GM11168 (cell line): ENCODE measurements around the gene FARS2.

Experiments
- in situ Hi-C: fragments of 300-500 bp; cut with MboI; formaldehyde crosslinking; loops from one replicate; pipeline ENCODE4 v1.12.0; 2022; ENCODE audit warnings: low sequenced_read_pairs; ENCODE audit not compliant: unreplicated experiment

The FARS2 gene

DNA sequence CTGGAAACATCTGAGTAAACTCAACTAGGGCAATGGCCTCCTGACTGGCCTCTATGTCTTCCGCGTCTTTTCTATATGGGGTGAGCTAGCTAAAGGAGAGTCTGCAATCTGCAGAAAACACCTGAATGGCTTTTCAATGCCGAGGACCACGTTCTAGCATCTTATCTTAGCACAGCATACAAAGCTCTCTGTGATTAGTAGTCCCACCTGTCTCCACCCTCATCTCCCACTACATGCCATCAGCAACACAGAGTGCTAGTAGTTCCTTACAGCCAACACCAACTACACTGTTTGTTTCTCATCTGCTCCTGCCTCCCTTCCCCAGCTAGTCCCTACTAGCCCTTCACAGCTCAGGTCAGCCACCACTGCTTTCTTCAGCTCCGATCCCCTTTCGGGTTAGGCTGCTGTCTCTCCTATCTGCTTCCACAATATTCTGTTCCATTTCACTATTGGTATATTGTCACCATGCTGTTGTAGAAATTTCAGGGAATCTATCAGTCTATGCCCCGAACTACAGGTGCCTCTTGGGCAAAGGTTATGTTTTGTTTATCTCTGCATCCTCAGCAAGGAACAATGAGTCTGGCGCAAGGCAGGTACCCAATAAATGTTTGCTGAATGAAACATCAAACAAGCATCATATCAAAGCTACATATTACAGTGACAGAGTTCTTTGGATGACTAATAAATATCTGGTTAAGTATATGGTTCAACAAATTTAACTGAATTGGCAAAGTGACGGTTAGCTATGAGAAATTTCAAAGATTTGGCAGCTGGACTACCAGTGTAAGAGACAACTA is 12.8 kb upstream of the FARS2 start:
- in situ Hi-C loops: no loop called here

DNA sequence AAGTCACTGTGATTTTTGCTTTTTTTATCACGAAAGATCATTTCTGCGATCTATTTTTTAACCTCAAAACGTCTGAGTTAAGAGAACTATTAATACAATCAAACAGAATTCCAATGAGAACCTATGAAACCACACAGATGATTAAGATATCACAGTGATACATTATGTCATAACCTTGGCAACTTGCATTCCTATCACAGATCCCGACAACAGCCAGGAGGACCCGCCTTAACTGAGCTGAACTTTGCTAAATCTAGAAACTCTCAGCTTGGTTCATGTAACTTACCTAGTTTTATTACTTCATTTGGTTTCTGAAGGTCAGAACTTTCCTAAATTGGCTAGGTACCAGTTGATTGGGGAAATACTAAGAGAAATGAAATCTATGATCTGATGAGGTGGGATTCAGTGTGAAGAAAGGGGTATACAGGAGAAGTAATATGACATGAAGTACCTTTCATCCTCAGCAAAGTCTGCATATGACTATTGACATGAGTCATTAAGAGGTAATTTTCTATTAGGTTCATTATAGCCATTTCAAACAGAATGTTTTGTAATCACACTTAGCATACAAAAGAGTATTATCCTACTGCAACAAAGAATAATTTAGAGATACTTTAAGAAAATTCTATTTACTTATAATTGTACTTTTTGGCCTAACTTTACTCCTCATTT is 11.7 kb upstream of the FARS2 start:
- in situ Hi-C loops: no loop called here

DNA sequence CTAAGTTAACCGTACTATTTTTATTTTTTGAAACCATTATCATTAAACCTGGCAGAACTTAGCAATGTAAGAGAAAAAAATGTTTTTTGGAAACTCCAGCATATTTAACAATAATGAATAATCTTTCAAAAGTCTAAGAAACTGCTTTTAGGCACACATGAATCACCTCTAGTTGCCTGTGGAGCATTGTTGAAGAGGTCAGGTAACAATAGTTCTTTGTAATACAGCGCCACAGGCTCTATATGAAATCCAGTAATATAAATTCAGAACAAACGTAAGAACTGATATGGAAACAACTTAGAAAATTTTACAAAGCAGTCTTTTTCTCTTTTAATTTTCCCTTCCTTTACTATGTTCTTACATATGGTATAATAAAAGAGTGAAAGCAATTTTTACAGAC is 10.9 kb upstream of the FARS2 start:
- in situ Hi-C loops: no loop called here

DNA sequence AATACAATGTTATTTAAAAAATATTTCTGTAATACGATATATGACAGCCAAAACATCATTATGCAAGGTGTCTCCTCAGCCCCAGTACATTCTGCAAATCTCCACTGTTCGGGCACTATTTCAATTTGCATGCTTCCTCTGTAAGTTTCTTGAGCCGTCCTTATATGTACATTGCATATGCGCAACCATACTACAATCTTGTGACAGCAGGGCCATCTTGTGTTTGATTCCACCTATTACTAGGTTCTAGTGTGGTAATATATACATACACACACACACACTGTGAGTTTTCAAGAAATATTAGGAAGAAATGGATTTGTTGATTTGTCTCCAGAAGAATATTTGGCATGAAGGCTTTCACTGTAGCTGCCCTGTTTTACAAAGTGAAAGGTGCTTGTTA is 10.4 kb upstream of the FARS2 start:
- in situ Hi-C loops: no loop called here

DNA sequence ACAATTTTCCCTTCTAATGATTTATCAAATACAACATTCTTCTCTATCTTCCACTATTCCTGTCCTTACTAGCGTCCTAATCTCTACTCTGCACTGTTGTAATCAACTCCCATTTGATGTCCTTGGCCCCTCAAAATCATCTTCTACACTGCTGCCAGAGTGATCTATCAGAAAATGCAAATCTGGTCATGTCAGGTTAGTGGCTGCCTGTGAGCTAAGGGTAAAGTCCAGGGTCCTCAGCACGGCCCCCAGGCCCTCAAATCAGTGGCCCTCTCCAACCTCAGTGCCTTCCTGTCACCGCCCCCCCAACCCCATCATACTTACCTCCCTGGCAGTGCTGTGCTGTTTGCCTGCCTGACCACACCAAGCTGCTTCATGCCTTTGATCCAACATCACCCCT is 4.4 kb upstream of the FARS2 start:
- in situ Hi-C loops: no loop called here

GRCh38 chr6:5257400-5257799 is 3.9 kb upstream of the FARS2 start:
- in situ Hi-C loops: no loop called here

- in situ Hi-C loops: no loop called here
Measured at GRCh38 chr6:5259428-5259827, 1.9 kb upstream of the FARS2 start.

GRCh38 chr6:5260111-5260620 is 1.1 kb upstream of the FARS2 start:
- in situ Hi-C loops: no loop called here

- in situ Hi-C loops: no loop called here
Measured at GRCh38 chr6:5261545-5262109, 314 bp downstream of the FARS2 start.

DNA sequence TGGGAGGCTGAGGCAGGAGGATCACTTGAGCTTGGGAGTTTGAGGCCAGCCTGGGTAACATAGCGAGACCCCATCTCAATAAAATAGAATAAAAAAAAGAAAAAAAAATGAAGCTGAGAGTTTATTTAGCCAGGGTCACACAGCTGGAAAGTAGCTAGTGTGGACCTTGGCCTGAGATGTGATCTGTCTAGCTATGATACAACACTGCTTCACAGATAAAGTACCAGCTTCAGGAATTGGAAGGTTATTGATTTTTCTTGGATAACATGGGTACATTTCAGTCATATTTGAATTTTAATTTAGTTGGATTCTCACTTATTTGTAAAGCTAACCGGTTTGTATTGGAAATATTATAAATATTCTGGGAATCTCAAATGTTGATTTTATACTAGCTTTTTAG is 5.1 kb downstream of the FARS2 start:
- in situ Hi-C loops: no loop called here

DNA sequence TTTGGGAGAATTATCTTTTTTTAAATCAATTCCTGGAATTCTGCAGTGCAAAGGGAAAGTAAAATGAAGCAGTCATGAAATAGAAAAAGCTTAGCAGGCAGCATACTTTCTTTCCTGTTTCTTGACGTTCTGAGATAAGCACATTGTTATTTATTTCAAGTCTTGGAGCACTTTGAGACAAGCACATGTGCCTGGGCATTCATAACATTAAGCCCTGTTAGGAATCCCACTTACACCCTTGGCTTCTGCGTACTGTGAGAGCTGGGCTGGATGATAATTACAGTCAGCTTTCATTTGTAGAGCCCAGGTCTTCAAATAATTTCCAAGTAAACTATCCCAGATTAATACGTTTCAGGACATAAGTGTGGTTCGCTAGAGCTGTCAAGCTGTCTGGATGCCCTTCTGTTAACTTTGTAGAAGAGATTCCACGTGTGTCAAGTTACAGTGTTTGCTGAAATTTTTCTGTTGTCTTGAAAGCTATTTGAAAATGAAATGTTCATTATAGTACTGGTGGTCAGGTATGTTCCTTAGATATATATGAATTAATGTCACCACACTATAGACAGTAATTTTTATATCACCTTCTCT is 8.9 kb downstream of the FARS2 start:
- in situ Hi-C loops: no loop called here

DNA sequence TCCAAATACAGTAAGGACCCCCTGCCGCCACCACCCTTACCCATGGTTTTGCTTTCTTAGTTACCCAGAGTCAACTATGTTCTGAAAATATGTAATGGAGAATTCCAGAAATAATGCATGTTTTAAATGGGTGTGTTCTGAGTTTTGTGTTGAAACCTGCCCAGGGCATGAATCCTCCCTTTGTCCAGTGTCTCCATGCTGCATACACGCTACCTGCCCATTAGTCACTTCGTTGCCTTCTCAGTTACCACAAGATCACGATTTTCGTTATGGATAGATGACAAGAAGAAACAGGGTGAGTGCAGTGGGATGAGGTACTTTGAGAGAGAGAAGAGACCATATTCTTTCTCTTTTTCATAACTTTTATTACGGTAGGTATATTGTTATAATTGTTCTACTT is 10.6 kb downstream of the FARS2 start:
- in situ Hi-C loops: no loop called here

DNA sequence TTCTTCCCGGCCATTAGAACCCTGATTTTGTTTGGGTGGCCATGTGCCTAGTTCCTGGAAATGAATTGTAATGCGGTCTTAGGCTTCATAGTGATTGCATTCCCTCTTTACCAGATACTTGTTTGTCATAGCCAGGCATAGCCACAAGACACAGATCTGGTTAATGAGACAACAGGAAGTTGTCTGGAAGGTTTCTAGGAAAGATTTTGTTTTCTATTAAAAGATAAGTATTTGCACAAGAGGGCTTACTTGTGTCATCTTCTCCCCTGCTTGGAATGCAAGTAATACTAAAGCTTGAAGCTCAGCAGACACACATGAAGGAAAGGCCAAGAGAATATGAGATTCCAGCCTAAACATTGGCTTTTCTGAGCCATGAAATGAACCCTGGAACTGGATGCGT is 12.9 kb downstream of the FARS2 start:
- in situ Hi-C loops: no loop called here

DNA sequence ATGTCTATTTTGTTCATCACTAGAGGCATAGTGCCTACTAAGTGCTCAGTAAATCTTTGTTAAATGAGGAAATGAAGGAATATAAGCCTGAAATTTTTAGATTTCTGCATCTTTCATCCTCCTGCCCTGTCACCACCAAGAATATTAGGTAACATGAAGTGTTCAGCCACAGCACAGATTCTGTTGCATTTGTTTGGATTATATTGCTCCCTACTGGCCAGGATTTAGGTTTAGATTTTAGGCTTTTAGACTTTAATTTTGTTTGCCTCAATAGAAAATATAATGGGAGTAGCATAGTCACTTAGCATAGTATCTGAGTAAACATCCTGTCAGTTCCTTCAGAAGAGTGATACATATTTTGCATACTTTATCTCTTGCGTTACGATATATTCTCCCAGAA is 14.2 kb downstream of the FARS2 start:
- in situ Hi-C loops: no loop called here

DNA sequence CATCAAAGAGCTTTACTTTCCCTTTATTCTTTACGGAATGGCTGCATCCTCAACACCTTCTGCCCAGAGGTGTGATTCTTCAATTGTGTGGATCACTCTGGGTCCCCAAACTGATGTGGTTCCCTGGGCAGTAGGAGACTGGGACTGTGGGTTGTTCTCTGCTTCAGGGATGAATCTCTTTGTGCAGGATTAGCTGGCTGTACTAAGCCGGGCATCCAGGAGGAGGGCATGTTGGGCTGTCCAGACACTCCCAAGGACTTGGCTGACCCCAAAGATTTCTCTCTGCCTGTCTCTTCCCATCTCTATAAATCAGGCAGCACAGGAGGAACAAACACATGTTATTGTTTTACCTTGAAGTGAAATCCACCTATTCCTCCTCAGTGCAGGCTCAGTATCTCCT is 15.3 kb downstream of the FARS2 start:
- in situ Hi-C loops: no loop called here

- in situ Hi-C loops: no loop called here
Measured at GRCh38 chr6:5277589-5277988, 16.3 kb downstream of the FARS2 start.

DNA sequence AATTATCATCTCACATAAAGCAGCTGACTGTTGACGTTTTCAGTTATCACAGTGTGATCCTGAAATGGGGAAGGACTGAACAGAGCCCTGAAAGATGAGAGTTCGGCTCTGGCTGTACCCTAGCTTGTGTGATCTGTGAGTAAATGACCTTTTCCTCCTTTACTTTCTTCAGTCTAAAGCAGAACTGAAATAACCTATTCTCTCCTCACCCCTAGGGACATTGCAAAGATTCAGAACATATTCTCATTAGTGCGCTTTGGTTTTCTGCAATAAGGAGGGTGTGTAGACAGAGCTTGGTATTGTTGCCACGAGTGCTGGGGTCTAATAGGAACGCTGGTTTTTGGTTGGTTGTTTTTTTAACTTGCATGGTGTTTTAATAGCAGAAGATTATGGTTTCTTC is 16.7 kb downstream of the FARS2 start:
- in situ Hi-C loops: no loop called here

GRCh38 chr6:5278565-5279120 is 17.3 kb downstream of the FARS2 start:
- in situ Hi-C loops: no loop called here

- in situ Hi-C loops: no loop called here
Measured at GRCh38 chr6:5279891-5280338, 18.6 kb downstream of the FARS2 start.

DNA sequence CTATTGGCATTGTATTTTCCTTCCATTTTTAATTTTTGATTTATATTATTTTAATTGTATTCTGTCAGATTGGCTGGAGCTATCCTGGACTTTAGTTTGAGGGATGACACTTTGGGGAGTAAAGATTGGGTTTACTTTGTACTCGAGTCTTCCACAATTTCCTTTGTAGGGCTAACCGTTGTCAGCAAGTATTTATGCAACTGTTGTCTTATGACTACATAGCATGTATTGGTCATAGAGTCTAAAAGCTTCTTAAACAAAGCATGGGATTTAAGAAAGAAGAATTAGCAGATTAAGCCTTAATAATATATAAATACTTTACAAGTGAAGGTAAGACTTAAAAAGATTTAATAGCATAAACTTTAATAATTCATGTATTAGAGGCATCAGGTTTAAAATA is 19.6 kb downstream of the FARS2 start:
- in situ Hi-C loops: no loop called here

DNA sequence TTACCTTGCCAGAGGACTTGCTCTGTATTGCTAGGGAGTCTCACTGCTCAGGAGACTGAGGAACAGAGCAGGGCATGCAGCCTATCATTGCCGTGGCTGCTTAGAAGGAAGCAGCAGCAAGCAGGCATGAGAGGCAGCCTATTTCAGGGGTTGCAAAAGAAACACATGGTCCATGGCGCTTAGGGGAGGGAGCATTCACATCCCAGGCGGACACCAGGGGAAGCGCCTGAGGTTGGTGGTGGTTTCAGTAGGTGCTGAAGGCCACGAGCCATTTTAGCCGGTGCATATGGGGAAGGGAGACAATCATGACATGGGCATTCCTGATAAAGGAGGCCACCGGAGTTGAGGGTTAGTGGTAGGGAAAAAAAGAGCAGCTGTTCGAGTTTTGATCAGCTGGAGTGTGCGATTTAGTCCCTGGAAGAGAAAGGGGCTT is 20.9 kb downstream of the FARS2 start:
- in situ Hi-C loops: no loop called here
